ENCODE data around the gene CDC42EP4.

Gene CDC42EP4

DNA sequence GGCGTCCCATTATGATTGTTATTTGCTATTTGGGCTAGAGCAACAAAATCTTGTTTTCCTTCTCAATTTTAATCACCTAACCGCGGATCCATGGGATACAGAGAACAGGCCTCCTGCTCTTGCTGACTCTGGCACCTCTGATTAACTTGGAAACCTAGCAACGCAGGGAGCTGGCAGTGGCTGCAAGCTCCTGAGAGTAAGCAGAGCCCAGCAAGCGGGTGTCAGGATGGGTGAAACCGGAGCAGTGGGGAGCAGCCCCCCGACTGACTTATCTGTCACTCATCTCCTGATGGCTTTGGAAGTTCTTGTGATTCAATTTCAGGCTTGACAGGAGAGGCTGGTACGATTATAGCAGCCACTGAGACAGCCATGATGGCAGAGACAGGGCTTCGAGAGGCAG is 45.5 kb upstream of the CDC42EP4 start:
- TF ChIP-seq, protein P1, sequence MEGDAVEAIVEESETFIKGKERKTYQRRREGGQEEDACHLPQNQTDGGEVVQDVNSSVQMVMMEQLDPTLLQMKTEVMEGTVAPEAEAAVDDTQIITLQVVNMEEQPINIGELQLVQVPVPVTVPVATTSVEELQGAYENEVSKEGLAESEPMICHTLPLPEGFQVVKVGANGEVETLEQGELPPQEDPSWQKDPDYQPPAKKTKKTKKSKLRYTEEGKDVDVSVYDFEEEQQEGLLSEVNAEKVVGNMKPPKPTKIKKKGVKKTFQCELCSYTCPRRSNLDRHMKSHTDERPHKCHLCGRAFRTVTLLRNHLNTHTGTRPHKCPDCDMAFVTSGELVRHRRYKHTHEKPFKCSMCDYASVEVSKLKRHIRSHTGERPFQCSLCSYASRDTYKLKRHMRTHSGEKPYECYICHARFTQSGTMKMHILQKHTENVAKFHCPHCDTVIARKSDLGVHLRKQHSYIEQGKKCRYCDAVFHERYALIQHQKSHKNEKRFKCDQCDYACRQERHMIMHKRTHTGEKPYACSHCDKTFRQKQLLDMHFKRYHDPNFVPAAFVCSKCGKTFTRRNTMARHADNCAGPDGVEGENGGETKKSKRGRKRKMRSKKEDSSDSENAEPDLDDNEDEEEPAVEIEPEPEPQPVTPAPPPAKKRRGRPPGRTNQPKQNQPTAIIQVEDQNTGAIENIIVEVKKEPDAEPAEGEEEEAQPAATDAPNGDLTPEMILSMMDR (IDR thresholded peaks at IDR 0.05; ENCODE audit: low read depth, low read length, missing control alignments): no peak
- in situ Hi-C loops (cut with HindIII; ENCODE audit: low sequenced_read_pairs): no loop called here
- no peak for DNase-seq (ENCODE audit: low read depth)
- no peak overlapping the region for H3K4me3 ChIP-seq (ENCODE audit: low read depth, low read length)

DNA sequence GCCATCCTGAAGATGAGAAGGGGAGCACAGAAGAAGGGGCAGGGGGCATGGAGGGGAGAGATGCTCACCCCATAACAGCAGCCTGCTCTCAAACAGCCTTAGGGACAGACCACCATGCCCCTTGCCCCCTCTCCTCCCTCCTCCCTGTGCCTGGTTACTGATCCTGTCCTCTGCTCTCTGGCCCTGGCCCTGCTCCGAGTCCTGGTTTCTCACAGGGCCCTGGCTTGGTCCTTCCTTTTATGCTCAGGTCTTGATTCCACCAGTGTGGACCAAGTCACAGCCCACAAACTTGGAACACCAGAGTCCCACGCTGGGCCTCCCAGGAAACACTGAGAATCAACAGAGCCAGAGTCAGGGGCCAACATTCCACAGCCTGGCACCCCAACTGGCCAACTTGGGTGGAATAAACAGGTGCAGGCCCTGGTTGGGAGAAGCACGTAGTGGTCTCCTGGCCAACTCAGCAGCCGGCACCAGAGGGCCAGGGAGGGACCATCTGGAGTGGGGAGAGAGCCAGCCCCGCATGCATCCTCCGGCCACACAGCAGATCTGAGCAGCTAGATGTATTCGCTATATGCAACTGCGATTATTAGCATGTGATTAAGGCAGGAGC is 44.9 kb upstream of the CDC42EP4 start:
- DNase-seq (ENCODE audit: low read depth): no peak
- no peak overlapping the region for H3K4me3 ChIP-seq (ENCODE audit: low read depth, low read length)
- TF ChIP-seq, protein P1 (IDR thresholded peaks at IDR 0.05; ENCODE audit: low read depth, low read length, missing control alignments): no peak
- in situ Hi-C loops (cut with HindIII; ENCODE audit: low sequenced_read_pairs): no loop called here

DNA sequence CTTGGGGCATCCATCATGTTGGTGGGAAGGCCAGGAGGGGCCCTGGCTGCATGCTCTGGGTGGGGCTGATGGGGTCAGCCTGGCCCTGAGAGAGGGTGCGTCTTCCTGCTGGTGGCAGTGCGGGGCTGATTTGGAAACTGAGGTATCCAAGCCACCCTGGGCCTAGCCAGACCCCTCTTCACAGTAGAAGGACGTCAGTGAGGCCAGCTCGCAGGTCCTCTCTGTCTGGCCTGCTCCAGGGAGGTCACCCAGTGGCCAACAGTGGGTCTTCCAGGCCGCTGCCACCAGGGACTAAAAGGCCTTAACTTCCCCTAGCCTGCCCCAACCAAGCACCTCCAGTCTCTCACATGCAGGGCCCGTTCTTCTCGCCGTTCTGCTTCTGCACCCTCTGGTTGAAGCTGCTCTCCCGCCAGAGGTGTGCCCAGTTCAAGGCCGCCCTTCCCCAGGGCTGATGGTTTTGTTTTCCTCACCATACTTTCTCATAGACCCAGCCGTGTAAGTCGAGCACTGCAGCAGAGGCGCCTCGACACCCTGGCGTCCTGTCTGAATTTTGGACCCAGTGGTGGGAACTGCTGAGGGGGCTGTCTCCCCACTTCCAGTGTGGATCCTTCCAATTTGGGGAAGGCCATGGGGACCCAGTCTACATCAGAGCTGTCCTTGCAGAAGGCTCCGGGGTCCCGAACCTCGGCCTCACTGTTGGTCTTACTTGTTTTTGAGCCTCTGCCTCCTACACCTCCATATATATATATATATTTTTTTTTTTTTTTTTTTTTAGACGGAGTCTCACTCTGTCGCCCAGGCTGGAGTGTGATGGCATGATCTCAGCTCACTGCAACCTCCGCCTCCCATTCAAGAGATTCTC is 42.9 kb upstream of the CDC42EP4 start:
- in situ Hi-C loops (cut with HindIII; ENCODE audit: low sequenced_read_pairs): no loop called here
- TF ChIP-seq, protein P1 (IDR thresholded peaks at IDR 0.05; ENCODE audit: low read depth, low read length, missing control alignments): no peak
- no peak for DNase-seq (ENCODE audit: low read depth)
- no peak overlapping the region for H3K4me3 ChIP-seq (ENCODE audit: low read depth, low read length)

DNA sequence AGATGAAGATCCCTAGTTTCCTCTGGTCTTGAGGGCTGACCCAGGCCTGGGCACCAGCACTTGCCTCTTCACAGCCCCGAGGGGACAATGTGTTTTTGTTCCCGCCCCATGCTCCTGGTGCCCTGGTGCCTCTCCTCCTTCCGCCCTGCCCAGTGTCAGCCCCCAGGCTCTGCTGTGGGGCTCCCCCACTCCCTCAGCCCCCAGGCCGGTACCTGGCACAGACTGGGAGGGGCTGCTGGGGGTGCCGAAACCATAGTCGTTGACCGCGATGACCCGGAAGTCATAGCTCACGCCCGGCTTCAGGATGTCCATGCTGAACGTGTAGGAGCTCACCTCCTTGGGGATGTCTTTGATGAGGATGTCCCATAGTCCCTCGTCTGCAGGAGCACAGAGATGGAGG is 40.5 kb upstream of the CDC42EP4 start:
- in situ Hi-C loops (cut with HindIII; ENCODE audit: low sequenced_read_pairs): no loop called here
- no peak overlapping the region for H3K4me3 ChIP-seq (ENCODE audit: low read depth, low read length)
- DNase-seq (ENCODE audit: low read depth): no peak
- TF ChIP-seq, protein P1 (IDR thresholded peaks at IDR 0.05; ENCODE audit: low read depth, low read length, missing control alignments): no peak

DNA sequence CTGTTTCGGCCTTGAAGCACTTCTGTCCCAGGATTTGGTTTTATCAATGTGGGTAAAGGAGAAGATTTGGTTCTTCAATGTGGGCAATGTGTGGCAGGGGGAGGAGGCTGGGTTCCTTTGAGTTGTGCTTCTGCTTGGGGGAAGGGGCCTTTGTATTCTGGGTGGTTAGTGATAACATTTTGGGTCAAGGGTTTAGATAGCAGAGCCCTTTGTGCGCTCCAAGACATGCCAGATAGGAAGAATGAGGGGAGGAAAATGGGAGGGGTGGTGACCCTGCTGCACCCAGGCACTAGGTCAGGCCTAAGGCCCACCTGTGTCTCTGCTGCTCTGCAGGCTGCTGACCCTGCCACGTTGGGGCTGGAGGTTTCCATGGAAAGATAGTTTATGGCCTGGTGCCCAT is 40.0 kb upstream of the CDC42EP4 start:
- no peak for DNase-seq (ENCODE audit: low read depth)
- in situ Hi-C loops (cut with HindIII; ENCODE audit: low sequenced_read_pairs): no loop called here
- TF ChIP-seq, protein P1 (IDR thresholded peaks at IDR 0.05; ENCODE audit: low read depth, low read length, missing control alignments): no peak
- no peak overlapping the region for H3K4me3 ChIP-seq (ENCODE audit: low read depth, low read length)

DNA sequence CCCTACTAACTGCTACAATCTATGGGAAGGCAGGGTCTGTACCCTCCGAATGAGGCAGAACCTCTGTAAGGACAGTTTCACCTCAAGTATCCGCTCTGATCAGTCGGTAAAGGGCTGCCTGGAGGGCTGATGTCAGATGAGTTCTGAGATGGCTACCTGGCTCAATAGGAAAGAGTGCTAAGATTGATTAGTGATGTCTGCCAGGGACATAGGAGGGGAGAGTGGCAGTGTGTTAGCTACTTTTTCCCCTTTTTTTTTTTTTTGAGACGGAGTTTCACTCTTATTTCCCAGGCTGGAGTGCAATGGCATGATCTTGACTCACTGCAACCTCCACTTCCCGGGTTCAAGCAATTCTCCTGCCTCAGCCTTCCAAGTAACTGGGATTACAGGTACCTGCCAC is 39.1 kb upstream of the CDC42EP4 start:
- H3K4me3 ChIP-seq (ENCODE audit: low read depth, low read length): no peak overlapping the region
- TF ChIP-seq, protein P1 (IDR thresholded peaks at IDR 0.05; ENCODE audit: low read depth, low read length, missing control alignments): no peak
- in situ Hi-C loops (cut with HindIII; ENCODE audit: low sequenced_read_pairs): no loop called here
- DNase-seq (ENCODE audit: low read depth): no peak

Data from astrocyte of the cerebellum (primary cell).